Fibroblast of villous mesenchyme (primary cell): ENCODE measurements around the gene AP5M1. TPM values are rescaled to one million over a fixed set of nuclear protein-coding genes. Genes with fewer than 3 reads are reported as not detected.

Source experiments
- DNase-seq: peaks from one replicate; pipeline ENCODE4 v3.0.0-alpha.2; 2010; ENCODE audit warnings: low read depth
- H3K4me3 ChIP-seq: 2 replicates; pipeline ENCODE4 v1.5.1; 2011; ENCODE audit warnings: low read depth, mild to moderate bottlenecking, low read length
- CTCF ChIP-seq: IDR thresholded peaks from 2 replicates; pipeline ENCODE4 v1.5.1; 2012; ENCODE audit warnings: low read depth, mild to moderate bottlenecking, low read length; ENCODE audit not compliant: insufficient read depth
- total RNA-seq: library from RNA; depleted of rRNA; stranded (reverse); fragments of >200 nt; gene quantifications from 2 replicates; pipeline ENCODE4 v1.2.3, GENCODE V29; 2012

The AP5M1 gene
- total RNA-seq, 1 donor, result 44.9 TPM

GRCh38 chr14:57291692-57292647, 23.2 kb downstream of the AP5M1 start:
- no peak for DNase-seq
- no peak overlapping the region for H3K4me3 ChIP-seq
- no peak for TF ChIP-seq CTCF

GRCh38 chr14:57293866-57294837, 25.4 kb downstream of the AP5M1 start:
- H3K4me3 ChIP-seq, result no peak overlapping the region
- DNase-seq, result peak; percentile 34
- peak; percentile 43 for TF ChIP-seq CTCF

GRCh38 chr14:57295239-57295638, 26.5 kb downstream of the AP5M1 start:
- no peak for TF ChIP-seq CTCF
- H3K4me3 ChIP-seq, result no peak overlapping the region
- no peak for DNase-seq

GRCh38 chr14:57297852-57298251, 29.1 kb downstream of the AP5M1 start:
- H3K4me3 ChIP-seq, result no peak overlapping the region
- no peak for DNase-seq
- no peak for TF ChIP-seq CTCF

- no peak for TF ChIP-seq CTCF
- no peak for DNase-seq
- H3K4me3 ChIP-seq, result no peak overlapping the region
These were observed 30.7 kb downstream of the AP5M1 start for GRCh38 chr14:57299511-57299910.

- peak; percentile 24 for DNase-seq
- no peak overlapping the region for H3K4me3 ChIP-seq
- TF ChIP-seq CTCF, result no peak
These were observed 34.1 kb downstream of the AP5M1 start for GRCh38 chr14:57302883-57303282.
